KG1 (cell line): ENCODE measurements around the gene TRAF3.

Experiments
- DNase-seq: peaks from one replicate; lab custom pipeline; 2025; lab: John Stamatoyannopoulos, UW

Gene TRAF3

DNA sequence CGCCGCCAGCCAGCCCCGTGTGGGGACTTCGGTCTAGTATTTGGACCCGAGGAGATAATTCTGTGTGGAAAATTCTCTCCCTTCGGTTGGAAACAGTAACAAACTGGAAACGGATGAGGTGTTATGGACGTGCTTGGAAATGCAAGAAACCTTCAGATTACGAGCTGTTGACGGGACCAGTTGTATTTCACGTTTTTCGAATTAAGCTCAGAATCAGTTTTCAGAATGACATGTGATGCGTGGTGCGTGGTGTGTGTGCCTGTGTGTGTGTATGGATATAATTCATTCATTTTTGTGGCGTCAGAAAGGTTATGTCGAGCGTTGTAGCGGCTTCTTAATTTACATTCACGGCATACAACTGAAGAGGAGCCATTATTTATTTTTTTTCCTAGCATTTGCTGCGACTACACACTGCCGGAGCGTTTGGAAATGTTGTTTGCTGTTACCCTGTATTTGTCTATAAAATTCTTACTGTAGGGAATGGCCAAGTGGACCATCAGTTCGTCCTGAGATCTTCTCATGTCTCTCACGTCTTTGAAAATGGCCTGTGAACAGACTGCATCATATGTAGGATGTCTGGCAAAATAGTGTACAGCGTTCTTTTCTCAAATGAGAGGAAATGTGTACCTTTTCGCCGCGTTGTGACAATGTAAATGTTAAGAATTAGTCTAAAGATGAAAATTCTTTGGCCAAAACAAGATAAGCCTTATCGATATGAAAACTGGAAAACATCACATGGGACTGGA is 1.3 kb downstream of the TRAF3 start:
- no peak for DNase-seq

DNA sequence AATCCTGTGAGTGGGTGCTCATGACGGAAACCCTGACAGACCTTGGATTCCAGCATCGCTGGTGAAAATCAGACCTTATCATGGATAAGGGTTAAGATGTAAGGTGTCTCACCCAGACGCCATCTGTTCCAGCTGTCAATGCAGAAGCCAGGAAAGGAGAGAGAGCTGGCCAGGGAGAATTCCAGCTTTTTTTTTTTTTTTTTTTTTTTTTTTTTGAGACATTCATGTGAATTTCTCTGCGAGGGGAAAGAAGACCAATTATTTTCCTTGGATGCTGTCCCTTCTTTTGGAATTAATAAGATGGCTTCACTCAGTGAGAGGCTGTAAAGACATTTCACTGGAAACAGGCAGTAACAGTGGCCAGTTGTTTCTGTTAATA is 1.8 kb downstream of the TRAF3 start:
- DNase-seq = no peak

DNA sequence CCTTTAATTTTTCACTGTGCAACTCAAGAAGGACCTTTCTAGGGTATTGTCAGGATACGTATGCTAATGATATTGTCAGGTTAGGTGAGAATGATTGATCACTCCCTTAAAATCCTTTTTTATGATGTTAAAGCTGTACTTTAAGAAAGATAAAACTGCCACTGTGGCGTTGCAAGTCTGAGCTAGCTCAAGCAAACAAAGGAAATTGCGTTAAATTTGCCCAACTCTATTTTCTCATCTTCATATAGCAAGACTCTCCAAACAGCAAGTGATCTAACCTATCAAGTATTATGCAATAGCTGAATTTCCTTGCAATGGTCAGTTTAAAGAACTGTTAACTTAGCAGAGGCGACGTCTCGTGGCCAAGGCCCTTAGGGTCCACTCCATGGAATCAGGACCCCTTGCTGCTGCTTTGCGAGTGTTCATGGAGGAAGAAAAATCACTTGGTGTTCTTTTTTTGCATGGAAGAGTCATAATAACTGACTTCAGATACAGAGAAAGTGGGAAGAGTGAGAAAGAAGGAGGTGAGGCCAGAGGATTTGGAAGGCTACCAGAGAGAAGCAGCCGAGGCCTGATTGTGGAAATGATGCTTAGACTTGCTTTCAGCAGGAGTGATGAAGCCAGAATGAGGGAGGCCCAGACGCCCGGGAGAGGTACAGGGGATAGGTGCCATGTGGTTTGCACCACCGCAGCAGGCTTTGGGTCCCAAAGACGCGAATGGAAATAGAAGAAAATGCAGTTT is 2.5 kb downstream of the TRAF3 start:
- no peak for DNase-seq

DNA sequence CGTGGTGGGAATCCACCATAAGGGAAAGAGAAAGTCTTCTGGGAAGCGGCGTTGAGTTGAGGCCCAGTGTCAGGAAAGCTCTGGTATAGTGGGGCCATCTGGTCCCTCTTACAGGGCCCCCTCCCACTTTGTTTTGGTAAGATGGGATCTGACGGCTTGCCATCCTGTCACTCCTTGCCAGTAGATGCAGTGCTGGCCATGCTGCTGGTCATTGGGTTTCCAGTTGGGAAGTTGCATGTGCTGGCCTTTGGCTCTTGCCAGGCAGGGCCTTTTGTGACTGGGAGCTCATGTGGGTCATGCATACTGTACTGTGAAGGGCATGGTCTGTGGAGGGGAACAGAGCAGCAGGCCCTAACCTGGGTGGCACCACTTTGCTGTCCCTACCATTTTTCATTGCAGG is 3.8 kb downstream of the TRAF3 start:
- no peak for DNase-seq

DNA sequence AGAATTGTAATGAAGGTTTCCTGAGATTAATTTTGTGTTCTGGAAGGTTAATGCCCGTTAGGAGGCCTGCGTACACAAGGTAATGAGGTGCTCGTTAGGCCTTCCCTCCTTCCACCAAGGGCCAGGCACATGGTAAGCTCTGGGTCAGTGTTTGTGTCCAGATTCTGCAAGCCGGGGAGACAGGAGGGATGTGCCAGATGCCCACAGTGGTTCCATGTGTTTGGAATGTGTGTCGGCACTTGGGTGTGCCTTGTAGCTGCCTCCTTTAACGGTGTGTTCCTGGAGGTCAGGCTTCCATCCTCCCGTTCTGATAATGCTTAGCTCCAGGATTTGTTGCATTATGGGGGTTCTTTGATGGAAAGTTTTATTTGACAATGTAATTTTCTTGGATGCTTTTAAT is 5.7 kb downstream of the TRAF3 start:
- DNase-seq = no peak

DNA sequence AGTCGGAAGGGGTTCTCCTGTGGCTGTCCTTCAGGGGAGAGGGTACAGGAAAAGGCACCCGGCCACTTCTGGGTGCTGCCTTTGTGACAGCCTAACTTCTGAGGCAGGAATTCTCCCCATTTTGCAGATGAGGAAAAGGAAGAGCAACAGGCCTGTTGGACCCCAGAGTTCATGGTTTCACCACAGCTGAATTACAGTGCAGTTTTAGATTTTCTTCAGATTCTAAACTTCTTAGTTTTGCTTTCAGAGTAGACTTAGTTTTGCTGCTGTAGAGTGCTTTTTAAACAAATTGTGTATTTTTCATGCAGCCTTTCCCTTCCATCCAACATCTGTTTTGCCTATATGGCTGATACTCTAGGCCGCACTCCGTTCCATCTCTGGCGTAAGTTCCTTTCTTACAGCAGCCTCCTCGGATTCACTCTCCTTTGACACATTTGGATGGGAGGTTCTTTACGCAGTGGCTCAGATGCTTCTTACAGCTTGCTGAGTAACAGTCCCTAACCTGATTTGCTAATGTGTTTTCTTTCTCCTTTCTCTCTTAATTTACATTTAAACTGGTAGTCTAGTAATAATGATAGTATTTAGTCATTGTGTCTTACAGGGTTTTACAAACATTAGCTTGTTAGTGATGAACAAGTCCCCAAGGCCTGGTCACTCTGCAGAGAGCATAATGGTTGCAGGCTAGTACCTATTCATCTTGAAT is 7.8 kb downstream of the TRAF3 start:
- DNase-seq = no peak

DNA sequence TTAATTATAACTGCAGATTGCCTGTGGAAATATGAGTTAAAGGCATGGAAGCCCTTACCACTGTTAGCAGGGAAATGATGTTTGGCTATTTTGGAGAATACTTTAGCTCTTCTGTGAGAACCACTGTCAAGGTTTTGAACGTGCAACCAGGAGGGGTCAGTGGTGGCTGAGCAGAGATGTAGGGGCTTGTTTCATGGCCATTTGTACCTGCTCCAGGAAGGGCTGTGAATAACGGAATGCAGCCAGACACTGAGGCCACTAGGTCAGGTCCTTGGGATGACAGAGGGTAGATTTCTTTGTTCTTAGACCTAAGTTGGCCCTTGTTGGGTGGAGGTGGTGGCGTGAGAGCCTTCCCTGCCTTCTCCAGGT is 8.3 kb downstream of the TRAF3 start:
- DNase-seq = no peak

DNA sequence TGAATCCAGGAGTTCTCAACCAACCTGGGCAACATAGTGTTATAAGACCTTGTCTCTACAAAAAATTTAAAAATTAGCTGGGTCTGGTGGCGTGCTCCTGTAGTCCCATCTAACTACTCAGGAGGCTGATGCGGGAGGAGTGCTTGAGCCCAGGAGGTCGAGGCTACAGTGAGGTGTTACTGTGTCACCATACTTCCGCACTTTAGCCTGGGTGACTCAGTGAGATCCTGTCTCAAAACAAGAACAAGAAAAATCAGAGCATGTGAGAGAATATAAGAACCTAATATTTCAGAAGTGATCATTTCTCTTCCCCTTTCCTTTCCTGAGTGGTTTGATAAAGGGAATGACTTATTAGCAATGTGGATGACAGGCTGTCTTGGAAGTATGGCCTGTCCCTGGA is 9.5 kb downstream of the TRAF3 start:
- DNase-seq = no peak

DNA sequence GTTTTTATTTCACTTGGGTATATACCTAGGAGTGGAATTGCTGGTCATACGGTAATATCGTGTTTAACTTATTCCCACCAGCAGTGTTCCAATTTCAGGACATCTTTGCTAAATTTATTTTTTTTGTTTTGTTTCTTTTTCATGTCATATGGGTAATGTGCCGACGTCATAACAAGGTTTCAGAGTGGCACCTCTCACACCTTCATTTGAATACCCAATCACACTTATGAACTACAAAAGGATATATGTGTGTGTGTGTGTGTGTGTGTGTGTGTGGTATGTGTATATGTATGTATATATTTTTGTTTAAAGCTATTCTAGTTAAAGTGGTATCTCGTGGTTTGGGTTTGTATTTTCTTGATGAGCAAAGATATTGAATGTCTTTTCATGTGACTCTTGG is 12.1 kb downstream of the TRAF3 start:
- no peak for DNase-seq

DNA sequence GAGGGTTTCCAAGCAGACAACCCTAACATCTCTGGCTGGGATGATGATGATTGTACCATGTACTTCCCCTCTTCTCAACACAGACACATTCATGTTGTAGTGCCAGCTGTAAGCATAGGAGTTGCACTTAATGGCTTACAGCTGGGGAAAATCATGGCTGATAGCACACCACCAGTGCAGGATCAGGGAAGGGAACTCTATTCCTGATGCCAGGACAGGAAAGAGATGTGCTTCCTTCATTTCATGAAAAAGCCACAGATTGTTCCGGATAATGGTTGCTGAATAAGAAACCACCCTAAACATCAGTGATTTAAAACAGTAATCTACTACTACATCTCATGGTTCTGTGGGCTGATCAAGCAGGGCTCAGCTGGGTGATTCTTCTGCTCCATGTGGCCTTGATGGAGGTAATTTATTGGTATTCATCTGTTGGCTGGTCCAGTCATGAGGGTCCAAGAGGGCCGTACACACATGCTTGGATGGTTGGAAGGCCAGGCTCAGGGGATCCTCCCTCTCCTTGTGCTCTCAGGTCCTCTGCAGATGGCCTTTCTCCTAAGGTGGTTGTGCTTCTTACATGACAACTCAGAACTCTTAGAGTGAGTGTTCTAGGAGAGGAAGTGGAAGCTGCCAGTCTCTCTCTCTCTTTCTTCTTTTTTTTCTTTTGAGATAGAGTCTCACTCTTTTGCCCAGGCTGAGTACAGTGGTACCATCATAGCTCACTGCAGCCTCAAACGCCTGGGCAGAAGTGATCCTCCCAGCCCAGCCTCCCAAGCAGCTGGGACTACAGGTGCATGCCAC is 16.5 kb downstream of the TRAF3 start:
- no peak for DNase-seq

DNA sequence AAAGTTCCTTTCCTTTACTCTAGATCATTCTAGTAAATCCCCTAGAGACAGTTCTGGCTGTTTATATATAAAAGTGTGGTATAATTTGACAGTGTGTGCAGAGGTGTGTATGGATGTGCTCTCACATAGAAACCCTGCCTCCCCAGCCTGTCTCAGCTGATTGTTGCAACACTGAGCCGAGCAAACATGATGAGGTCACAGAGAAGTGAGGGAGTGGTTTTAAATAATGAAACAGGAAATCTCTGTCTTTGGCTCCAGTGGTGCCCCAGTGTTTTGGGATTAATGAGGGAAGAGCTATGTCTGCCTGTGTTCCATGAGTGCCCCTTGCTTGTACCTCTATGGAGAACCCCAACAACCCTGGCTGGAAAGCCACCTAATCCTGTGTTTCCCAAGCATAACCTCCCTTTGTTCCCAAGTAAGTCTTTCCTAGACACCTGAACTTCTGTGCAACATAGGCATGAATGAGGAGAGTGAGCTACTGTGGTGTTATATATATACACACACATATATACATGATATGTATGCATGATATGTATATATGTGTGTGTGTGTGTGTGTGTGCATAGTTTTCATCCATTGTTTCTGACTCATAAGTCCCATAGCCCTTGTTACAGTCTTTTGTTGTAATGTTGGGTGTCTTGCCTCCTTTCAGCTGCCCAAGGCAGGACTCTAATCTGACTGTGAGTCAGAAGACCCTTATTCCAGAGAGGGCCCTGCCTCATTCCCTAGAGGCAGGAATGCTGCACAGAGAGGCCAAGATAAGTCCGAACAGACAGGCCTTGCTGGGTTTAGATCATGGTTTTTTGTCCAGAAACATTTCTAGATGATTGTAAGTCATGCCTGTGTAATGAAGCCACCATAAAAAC is 18.0 kb downstream of the TRAF3 start:
- no peak for DNase-seq

DNA sequence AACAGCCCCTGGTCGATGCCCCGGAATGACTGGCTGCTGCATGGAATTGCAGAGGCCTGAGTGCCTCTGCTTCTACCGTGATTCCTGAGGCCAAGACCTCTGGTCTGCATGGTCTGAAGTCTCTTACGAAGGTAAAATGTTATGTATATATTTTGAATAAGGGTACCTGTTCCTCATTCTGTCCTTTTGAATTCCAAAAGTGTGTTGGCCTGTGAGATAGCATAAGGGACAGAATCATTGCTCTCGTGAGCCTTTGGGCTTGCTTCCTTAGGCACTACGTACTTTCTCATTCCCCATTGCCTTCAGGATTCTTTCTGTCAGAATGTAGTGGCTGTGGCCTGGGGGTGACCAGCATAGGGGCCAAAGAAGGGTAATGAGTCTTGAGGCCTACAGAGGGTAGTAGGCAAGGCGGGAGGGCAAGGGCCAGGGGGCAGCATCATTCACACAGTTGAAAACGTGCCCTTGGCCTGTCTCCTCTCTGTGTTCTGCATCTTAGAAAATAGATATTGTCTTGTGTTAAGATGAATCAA is 19.5 kb downstream of the TRAF3 start:
- no peak for DNase-seq

DNA sequence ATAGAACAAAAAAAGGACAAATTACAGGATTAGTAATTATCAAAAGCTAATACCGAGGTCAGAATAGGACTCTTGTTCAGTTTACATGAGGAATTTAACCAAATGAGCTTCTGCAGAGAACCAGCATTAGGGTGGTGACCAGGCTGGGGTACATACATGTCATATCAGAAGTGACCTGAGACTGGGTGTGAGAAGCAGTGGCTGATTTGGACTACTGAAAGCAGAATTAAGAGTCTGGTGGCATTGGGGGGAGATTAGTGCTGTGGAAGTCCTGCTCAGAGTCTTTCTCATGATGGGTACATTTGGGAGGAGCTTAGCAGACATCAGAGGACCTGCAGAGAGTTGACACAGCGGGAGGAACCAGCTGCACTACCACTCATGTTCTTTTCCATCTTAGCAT is 21.7 kb downstream of the TRAF3 start:
- DNase-seq = no peak

DNA sequence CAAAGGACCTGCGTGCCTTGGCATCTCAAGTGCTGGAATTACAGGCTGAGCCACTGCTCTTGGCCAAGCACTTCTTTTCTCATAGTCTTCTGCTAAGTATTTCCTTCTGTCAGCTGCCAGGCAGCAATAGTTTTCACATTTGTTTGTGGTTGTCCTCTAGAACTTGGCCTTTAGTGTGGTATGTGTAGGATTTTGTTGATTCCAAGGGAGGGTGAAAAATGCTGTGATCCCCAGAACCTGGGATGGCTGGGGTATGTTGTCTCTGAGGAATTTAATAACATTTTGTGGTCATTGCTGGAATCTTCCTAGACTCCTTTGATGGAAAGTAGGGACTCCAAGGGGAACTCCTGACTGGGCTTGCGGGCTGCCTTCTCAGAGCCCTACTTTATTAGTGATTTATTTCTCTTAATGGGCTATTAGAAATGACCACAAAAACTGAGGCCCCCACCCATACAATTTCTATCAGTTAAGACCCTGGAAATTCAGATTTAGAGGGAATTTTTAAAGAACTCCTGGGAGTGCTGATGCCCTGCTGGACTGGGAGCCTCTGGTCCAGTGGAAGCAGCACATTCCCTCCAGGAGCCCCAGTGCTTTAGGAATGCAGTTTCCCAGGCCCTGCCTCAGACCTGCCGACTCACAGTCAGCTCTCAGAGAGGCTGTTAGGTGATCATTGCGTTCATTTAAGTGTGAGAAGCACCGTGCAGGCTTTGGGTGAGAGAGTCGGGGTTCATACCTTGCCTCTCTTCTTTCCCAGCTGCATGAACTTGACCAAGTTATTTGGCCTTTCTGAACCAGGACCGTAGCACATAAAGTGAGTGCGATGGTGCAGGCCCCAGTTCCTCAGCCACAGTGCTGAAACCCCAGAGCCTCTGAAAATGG is 22.7 kb downstream of the TRAF3 start:
- DNase-seq = no peak

DNA sequence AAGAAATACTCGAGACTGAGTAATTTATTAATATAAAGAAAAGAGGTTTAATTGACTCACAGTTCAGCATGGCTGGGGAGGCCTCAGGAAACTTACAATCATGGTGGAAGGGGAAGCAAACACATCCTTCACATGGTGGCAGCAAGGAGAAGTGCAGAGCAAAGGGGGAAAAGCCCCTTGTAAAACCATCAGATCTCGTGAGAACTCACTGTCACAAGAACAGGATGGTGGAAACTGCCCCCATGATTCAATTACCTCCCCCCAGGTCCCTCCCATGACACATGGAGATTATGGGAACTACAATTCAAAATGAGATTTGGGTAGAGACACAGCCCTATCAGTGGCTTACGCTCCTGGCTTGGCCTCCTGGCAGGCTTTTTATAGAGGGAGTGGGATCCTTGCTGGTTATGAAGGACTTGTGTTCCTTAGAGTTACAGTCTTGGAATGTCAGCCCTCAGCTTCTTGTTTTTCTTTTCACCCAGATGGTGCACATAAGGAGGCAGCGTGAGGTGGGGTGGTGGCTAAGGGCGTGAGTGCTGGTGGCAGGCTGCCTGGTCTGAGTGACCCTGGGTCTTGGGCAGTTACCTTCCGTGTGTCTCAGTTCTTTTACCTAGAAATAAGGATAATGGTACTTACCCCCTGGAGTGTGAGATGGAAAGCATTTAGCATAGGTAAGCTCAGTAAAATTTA is 25.7 kb downstream of the TRAF3 start:
- no peak for DNase-seq

DNA sequence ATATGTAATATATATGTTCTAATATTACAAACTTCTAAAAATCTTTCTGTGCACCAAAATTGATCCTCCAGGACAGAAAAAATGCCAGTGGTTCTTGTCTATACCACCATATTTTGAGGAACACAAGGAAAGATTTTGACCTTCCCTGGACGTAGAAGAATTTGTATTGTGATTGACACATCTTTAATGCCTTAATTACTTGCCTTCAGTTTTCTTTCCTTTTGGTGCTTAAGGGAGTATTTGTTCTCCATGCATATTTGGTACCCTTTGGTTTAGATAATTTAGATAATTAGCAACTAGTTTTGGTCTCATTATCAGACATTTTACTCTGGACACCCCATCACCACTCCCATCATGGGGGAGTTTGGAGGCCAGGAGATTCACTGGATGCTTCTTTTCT is 27.6 kb downstream of the TRAF3 start:
- DNase-seq = no peak

DNA sequence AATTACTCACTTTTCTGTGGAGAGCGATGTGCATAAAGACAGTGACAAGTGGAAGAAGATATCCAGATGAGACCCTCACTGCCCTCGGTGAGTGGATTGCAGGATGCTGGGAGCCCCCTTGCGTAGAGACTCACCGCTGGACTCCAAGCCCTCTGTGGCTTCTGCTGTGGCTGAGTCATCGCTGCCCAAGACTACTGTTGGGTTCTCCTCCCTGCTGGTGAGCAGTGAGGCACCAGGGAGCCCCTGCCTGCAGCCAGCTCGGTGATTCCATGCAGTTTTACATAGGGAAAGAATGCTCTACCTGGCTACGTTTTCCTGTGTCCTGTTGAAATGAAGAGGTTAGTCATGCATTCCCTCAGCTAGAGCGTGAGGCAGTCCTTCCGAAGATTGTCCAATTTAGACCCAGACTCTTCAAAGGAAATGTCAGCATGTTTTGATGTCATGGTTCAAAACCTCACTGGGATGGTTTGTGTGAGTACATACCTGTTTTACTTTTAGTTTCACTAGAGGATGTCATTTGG is 28.2 kb downstream of the TRAF3 start:
- DNase-seq = no peak

DNA sequence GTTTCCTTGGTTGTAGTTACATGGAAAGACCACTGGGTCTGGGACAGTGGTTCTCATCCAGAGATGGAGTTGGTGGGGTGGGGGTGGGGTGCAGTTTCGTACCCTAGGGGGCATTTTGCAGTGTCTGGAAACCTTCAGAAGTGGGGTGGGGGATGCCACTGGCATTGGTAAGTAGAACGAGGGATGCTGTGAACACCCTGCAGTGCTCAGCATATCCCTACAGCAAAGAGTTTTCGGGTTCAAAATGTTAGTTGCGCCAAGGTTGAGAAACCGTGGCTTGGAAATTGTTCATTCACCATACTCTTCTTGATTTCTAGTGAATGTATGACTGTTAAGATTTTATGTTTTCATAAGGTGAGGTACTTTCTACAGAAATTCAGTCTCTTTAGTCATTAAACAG is 28.7 kb downstream of the TRAF3 start:
- no peak for DNase-seq

DNA sequence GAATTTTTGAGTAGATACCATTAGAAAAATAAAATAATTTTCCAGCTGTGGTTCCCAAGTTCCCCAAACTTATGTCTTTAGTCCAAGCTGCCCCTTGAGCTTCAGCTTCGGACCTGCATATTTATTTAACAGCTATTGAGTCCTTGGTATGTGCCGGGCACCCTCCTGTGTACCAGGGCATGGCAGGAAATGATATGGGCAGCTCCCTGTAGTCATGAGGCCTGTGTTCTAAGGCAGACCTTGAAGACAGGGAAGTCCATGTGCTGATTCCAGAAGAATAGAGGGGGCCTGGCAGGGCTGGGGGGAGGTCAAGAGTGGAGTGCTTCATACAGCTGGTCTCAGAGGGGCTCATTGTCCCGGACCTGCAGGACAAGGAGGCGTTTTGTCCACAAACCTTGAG is 29.2 kb downstream of the TRAF3 start:
- no peak for DNase-seq
